Measurements from ENCODE around the gene NUDT8. TPM values are rescaled to one million over a fixed set of nuclear protein-coding genes. Genes with fewer than 3 reads are reported as not detected.
"Not testable (repeated sequence)": the region's sequence is repeated elsewhere in the genome, so short reads cannot be mapped to it uniquely, and the experiment has no call there.

Gene NUDT8
- total RNA-seq, 6 experiments from 2014 or later, result 12.7 to 31.4 (median 18.3) TPM

GRCh38 chr11:67638535-67639437 lies 9.0 kb upstream of the NUDT8 start:
- no peaks in the 10 kb centered on the region for H3K9me3 ChIP-seq
- no peak for ATAC-seq
- H3K36me3 ChIP-seq, result no peaks in the 10 kb centered on the region
- no peak overlapping the region for H3K27ac ChIP-seq
- no peak overlapping the region for H3K4me3 ChIP-seq
- no peak for DNase-seq
- no peak for TF ChIP-seq CTCF (IDR thresholded peaks at IDR 0.05)
- no peak for TF ChIP-seq POLR2A (IDR thresholded peaks at IDR 0.05)
- WGBS (ENCODE audit: insufficient coverage, low coverage, low lambda C conversion rate, missing lambda C conversion rate), result 95% methylated on average over 3 of the region's 24 CpGs
- H3K4me1 ChIP-seq, result peaks cover 0 to 4% (median 0%) of the 10 kb centered on the region in 4 donors
- intact Hi-C loops (cut with DNase I), result no loop called here
- no peaks in the 10 kb centered on the region for H3K27me3 ChIP-seq

GRCh38 chr11:67637441-67637840 lies 7.7 kb upstream of the NUDT8 start:
- ATAC-seq; H3K27me3 ChIP-seq; DNase-seq; H3K27ac ChIP-seq; H3K9me3 ChIP-seq; H3K36me3 ChIP-seq; H3K4me3 ChIP-seq; intact Hi-C loops (cut with DNase I): not testable (repeated sequence)
- 79% methylated on average over 3 of the region's 3 CpGs for WGBS (ENCODE audit: insufficient coverage, low coverage, low lambda C conversion rate, missing lambda C conversion rate)
- peaks cover 0 to 11% (median 3%) of the 10 kb centered on the region in 4 donors for H3K4me1 ChIP-seq

GRCh38 chr11:67636962-67637361 lies 7.2 kb upstream of the NUDT8 start:
- no peaks in the 10 kb centered on the region for H3K9me3 ChIP-seq
- no peak for TF ChIP-seq CTCF (IDR thresholded peaks at IDR 0.05)
- no peak for TF ChIP-seq POLR2A (IDR thresholded peaks at IDR 0.05)
- no peak overlapping the region for H3K27ac ChIP-seq
- peaks cover 0 to 16% (median 5%) of the 10 kb centered on the region in 4 donors for H3K4me1 ChIP-seq
- DNase-seq (no peak), ATAC-seq (no peak)
- H3K36me3 ChIP-seq, result no peaks in the 10 kb centered on the region
- 46% methylated on average over 5 of the region's 6 CpGs for WGBS (ENCODE audit: insufficient coverage, low coverage, low lambda C conversion rate, missing lambda C conversion rate)
- H3K27me3 ChIP-seq, result no peaks in the 10 kb centered on the region
- intact Hi-C loops (cut with DNase I), result no loop called here
- H3K4me3 ChIP-seq, result no peak overlapping the region

GRCh38 chr11:67635231-67635521 lies 5.4 kb upstream of the NUDT8 start:
- TF ChIP-seq CTCF (IDR thresholded peaks at IDR 0.05) (no peak), POLR2A (IDR thresholded peaks at IDR 0.05) (no peak)
- Histone ChIP-seq H3K4me1 (peaks cover 0 to 27% (median 12%) of the 10 kb centered on the region in 4 donors), H3K36me3 (no peaks in the 10 kb centered on the region), H3K9me3 (no peaks in the 10 kb centered on the region), H3K27me3 (no peaks in the 10 kb centered on the region), H3K4me3 (no peak overlapping the region), H3K27ac (no peak overlapping the region)
- ATAC-seq, result no peak
- DNase-seq, result no peak
- intact Hi-C loops (cut with DNase I), result no loop called here
- WGBS (ENCODE audit: insufficient coverage, low coverage, low lambda C conversion rate, missing lambda C conversion rate), result 80% methylated on average over 1 of the region's 4 CpGs

GRCh38 chr11:67634366-67635230 lies 4.9 kb upstream of the NUDT8 start:
- no peaks in the 10 kb centered on the region for H3K27me3 ChIP-seq
- ATAC-seq, result no peak
- no peaks in the 10 kb centered on the region for H3K36me3 ChIP-seq
- intact Hi-C loops (cut with DNase I), result no loop called here
- no peaks in the 10 kb centered on the region for H3K9me3 ChIP-seq
- no peak overlapping the region for H3K4me3 ChIP-seq
- TF ChIP-seq POLR2A (IDR thresholded peaks at IDR 0.05), result no peak
- TF ChIP-seq CTCF (IDR thresholded peaks at IDR 0.05), result no peak
- no peak for DNase-seq
- peaks cover 0 to 25% (median 12%) of the 10 kb centered on the region in 4 donors for H3K4me1 ChIP-seq
- H3K27ac ChIP-seq, result no peak overlapping the region
- 67% methylated on average over 1 of the region's 20 CpGs for WGBS (ENCODE audit: insufficient coverage, low coverage, low lambda C conversion rate, missing lambda C conversion rate)
